Activated T-helper 17 cell treated with anti-CD3 and anti-CD28 coated beads, Interleukin-2, amount 50 U/mL, for 72 hours (primary cell): ENCODE measurements around the gene TYK2. TPM values are rescaled to one million over a fixed set of nuclear protein-coding genes. Genes with fewer than 3 reads are reported as not detected.
"Not testable (repeated sequence)": the region's sequence is repeated elsewhere in the genome, so short reads cannot be mapped to it uniquely, and the experiment has no call there.

Experiments
- ATAC-seq: fragments of 150-1000 bp; cut with Tn5 transposase; replicated peaks from 2 replicates; pipeline ENCODE4 v1.10.0; 2021; ENCODE audit warnings: mild to moderate bottlenecking, moderate library complexity
- H3K27ac Mint-ChIP-seq: one replicate; pipeline ENCODE4 v1.8.0; 2022; ENCODE audit warnings: mixed read lengths
- H3K27me3 Mint-ChIP-seq: one replicate; pipeline ENCODE4 v1.8.0; 2022; ENCODE audit warnings: mixed read lengths
- H3K36me3 Mint-ChIP-seq: one replicate; pipeline ENCODE4 v1.8.0; 2022; ENCODE audit warnings: low read depth, mild to moderate bottlenecking, mixed read lengths
- H3K4me1 Mint-ChIP-seq: one replicate; pipeline ENCODE4 v1.8.0; 2022; ENCODE audit warnings: mixed read lengths
- H3K4me3 Mint-ChIP-seq: one replicate; pipeline ENCODE4 v1.8.0; 2022; ENCODE audit warnings: mild to moderate bottlenecking, mixed read lengths
- H3K9me3 Mint-ChIP-seq: one replicate; pipeline ENCODE4 v1.8.0; 2022; ENCODE audit warnings: mixed read lengths
- total RNA-seq, 2 donors: library from RNA; stranded (reverse); gene quantifications; one replicate each; pipeline ENCODE4 v1.2.3, GENCODE V29; 2022

The TYK2 gene
- total RNA-seq, 2 donors from 2014 or later: 221 to 245 TPM

DNA sequence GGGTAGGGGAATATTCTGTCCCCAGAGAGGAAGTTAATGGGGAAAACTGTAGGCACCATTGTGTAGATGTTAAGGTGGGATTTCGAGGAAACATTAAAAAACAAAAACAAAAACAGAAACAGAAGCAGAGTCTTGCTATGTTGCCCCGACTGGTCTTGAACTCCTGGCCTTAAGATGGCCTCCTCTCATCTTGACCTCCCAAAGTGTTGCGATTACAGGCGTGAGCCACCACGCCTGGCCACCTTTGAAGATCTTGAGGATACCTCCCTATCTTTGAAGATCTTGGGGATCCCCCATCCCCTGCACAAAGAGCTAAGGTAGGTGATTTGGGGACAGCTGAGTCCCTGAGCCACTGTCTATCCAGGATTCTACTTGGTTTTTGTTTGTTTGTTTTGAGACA, 40.4 kb downstream of the TYK2 start:
- Mint-ChIP-seq H3K27ac (peak overlapping the region; percentile 84), H3K4me1 (peaks cover 5% of the 10 kb centered on the region), H3K9me3 (no peaks in the 10 kb centered on the region), H3K36me3 (peaks cover 31% of the 10 kb centered on the region), H3K27me3 (no peaks in the 10 kb centered on the region), H3K4me3 (peak overlapping the region; percentile 86)
- ATAC-seq: no peak

DNA sequence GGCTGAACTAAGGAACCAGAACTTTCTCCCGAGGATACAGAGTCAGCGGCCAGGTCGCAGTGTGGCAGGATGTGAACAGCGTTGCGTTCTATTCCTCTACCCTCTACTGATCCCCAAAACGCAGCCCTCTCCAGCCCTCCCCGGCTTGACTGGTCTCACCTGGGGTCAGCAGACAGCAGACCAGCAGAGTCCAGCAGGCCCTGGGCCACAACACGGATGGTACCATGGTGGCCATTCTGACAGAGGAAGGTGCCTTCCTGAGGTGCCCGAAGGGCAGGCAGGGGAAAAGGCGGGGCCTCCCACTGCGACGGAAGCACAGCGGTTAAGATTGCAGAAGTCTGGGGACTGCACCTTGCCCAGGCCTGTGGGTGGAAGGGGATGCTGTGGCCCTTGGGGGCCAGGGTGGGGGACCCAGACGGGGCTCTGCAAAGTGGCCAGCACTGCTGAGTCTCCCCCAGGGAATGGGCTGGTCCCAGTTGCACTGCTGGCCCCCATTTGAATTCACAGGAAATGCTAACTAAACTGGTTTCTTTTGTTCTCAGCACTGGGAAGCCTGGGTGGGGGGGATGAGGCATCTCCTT, 40.9 kb downstream of the TYK2 start, which contains the start of gene ICAM3:
Gene ICAM3 (minus strand): TSS at position 245 of the 581 bp plus-strand sequence. CDS start 10 bp downstream, at position 235.
- Mint-ChIP-seq H3K4me3 (peak within 1 kb of the TSS; percentile 86), H3K27ac (peak within 1 kb of the TSS; percentile 84), H3K4me1 (peaks cover 5% of the 10 kb centered on the region), H3K36me3 (peaks cover 36% of the 10 kb centered on the region), H3K9me3 (no peaks in the 10 kb centered on the region), H3K27me3 (no peaks in the 10 kb centered on the region)
- ATAC-seq: peak; percentile 97

- peak; percentile 67 for ATAC-seq
- Mint-ChIP-seq H3K9me3 (no peaks in the 10 kb centered on the region), H3K4me1 (peaks cover 5% of the 10 kb centered on the region), H3K27ac (peak overlapping the region; percentile 84), H3K36me3 (peaks cover 42% of the 10 kb centered on the region), H3K27me3 (no peaks in the 10 kb centered on the region), H3K4me3 (peak overlapping the region; percentile 86)
Observed at GRCh38 chr19:10338940-10339339, 41.4 kb downstream of the TYK2 start.

- not testable (repeated sequence) for H3K9me3 Mint-ChIP-seq, ATAC-seq, H3K27me3 Mint-ChIP-seq, H3K27ac Mint-ChIP-seq, H3K4me1 Mint-ChIP-seq
- Mint-ChIP-seq H3K4me3 (peak overlapping the region; percentile 28), H3K36me3 (peaks cover 64% of the 10 kb centered on the region)
Observed at GRCh38 chr19:10336725-10337124, 43.6 kb downstream of the TYK2 start.

- Mint-ChIP-seq H3K27me3 (no peaks in the 10 kb centered on the region), H3K4me1 (peaks cover 9% of the 10 kb centered on the region), H3K27ac (no peak overlapping the region), H3K9me3 (no peaks in the 10 kb centered on the region), H3K4me3 (peak overlapping the region; percentile 94), H3K36me3 (peaks cover 71% of the 10 kb centered on the region)
- no peak for ATAC-seq
Observed at GRCh38 chr19:10335352-10335985, 44.9 kb downstream of the TYK2 start.

DNA sequence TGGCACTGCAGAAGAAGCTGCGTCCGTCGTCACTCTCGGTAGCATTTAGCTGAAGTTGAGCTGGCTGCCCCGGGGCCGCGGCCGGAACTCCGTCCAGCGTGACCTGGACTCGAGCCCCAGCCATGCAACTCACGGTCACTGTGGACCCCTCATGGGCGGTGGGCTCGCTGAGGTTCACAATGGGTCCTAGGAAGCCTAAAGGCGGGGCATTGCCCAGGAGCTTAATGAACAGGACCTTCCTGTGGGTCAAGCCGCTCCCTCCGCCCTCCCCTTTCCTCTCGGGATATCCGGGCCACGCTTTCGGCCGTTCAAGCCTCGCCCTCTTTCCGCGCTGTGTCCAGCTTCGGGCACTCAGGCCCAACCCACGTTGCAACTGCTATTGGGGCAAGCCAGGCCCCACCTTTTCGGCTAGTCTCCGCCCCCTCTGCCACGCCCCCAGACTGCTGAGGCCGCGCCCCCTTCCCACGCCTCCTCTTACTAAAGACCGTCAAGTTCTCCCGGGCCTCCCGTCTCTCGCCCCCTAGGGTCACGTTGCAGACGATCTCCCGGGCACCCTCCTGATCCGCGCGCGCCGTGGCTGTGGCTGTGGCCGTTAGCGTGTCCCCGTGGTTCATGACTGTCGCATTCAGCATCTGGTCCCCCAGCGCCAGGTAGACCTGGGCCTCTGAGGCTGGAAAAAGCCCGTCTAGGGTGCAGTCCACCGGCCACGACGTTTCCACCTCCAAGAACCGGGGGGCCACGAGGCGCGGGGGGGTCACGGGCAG, 45.6 kb downstream of the TYK2 start:
- peaks cover 78% of the 10 kb centered on the region for H3K36me3 Mint-ChIP-seq
- H3K27me3 Mint-ChIP-seq: no peaks in the 10 kb centered on the region
- no peak for ATAC-seq
- H3K9me3 Mint-ChIP-seq: no peaks in the 10 kb centered on the region
- H3K4me1 Mint-ChIP-seq: peaks cover 9% of the 10 kb centered on the region
- H3K4me3 Mint-ChIP-seq: peak overlapping the region; percentile 94
- H3K27ac Mint-ChIP-seq: no peak overlapping the region

DNA sequence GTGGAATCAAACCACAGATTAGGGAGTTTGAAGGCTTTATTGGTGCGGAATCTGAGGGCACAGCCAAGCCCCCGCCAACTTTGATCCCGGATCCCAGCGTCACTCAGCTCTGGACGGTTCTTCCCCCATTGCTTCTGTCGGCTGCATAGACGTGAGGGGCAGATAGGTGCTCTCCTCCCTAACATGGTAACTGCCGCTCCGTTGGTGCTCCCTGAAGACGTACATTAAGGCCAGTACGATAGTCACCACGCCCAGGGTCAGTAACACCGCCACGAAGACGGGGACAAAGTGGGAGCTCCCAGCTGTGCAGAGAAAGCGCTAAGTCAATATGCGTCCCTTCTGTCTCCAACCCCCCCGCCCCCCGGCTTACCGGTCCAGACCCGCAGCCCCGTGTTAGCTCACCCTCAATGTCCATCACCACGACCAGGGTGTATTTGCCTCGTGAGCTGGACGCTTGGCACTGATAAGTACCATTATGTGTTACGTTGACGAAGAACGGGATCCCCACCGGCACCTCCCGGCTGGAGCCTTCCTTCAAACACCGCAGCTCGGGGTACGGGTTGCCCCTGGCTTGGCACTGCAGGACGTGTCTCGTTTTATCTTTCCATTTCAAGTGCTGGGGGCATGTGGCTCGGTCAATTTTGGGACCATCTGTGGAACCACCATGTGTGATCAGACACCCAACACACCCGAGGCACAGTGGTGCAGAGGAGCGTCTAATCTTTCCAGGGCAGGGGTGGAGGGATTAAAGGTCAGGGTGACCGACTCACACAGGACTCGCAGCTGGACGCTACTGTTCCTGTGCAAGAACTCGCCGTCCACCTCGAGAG, 46.4 kb downstream of the TYK2 start:
- Mint-ChIP-seq H3K36me3 (peaks cover 86% of the 10 kb centered on the region), H3K9me3 (no peaks in the 10 kb centered on the region), H3K27me3 (no peaks in the 10 kb centered on the region), H3K4me3 (peak overlapping the region; percentile 94), H3K27ac (peak overlapping the region; percentile 94), H3K4me1 (peaks cover 9% of the 10 kb centered on the region)
- peak; percentile 9 for ATAC-seq

DNA sequence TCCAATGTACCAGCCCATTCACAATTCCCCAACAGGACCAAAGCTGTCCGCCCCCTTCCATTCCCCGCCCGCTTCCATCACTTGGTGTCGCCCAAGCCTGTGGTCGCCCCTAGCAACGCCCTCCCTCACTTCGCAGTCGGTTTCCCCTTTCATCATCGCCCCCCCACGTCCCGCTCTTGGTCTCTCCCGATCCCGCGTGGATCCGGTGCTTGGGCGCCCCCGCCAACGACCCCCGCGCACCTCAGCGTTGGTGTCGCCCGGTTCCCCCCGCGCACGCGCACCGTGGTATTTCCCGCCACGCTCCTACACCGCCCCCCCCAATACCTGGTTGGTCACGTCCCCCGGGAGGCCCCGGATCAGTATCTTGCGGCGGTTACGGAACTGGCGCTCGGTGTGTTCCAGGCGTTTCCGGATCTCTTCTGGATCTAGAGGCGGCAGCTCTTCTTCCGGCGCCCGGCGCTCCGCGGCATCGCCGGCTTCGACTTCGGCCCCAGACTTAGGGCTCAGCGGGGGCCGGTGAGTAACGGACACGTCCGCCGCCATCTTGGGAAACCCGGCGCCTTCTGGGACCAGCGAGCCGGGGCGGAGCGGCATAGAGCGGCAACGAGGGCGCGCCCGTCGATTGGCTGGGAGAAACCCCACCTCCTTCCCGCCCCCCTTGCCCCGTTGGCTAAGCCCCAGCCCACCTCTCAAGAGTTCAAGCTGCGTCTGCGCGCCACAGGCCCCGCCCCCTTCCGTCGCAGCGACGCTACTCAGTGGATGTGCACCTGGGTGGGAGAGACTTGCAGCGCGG, 47.2 kb downstream of the TYK2 start, which contains the start of gene RAVER1:
Gene RAVER1 (minus strand): TSS at position 565 of the 793 bp plus-strand sequence. CDS start 22 bp downstream, at position 543.
- peak; percentile 96 for ATAC-seq
- Mint-ChIP-seq H3K4me3 (peak within 1 kb of the TSS; percentile 94), H3K36me3 (peaks cover 86% of the 10 kb centered on the region), H3K9me3 (no peaks in the 10 kb centered on the region), H3K27me3 (no peaks in the 10 kb centered on the region), H3K4me1 (peaks cover 4% of the 10 kb centered on the region), H3K27ac (peak within 1 kb of the TSS; percentile 94)

DNA sequence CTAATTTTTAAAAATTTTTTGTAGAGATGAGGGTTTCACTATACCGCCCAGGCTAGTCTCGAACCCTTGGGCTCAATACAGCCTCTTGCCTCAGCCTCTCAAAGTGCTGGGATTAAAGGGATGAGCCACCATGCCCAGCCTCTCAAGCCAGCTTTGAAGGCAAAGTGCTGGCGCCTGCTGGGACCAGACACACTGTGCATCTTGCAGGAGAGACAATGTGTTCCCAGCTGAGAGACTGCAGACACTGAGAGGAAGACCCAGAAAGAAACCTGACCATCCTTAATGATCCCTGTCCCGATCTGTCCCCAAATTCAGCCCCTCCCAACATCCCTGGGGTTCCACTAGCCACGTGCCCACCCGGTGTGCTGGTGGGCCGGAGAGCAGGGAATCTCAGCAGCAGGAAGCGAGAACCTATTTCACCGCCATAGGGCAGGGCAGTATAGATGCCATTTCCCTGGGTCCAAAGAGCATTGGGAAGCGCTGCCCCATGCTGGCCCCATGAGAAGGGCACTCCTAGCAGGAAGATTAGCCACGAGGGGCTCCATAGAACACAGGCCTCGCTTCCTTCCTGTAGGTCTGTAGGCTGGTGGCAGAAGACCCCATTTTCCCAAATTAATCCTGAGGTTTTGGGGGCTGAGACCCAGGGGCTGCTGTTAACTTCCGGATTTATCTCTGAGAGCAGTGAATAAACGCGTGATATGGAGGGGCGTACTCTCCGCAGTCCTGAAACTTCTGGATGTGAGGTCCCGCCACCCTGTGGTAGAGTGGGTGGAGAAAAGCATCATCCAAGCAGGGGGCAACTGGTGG, 48.0 kb downstream of the TYK2 start:
- H3K4me1 Mint-ChIP-seq: peaks cover 4% of the 10 kb centered on the region
- H3K36me3 Mint-ChIP-seq: peaks cover 94% of the 10 kb centered on the region
- peak overlapping the region; percentile 94 for H3K4me3 Mint-ChIP-seq
- peak overlapping the region; percentile 94 for H3K27ac Mint-ChIP-seq
- no peaks in the 10 kb centered on the region for H3K27me3 Mint-ChIP-seq
- no peak for ATAC-seq
- H3K9me3 Mint-ChIP-seq: no peaks in the 10 kb centered on the region

GRCh38 chr19:10329555-10329954, 50.8 kb downstream of the TYK2 start:
- no peak for ATAC-seq
- H3K27me3 Mint-ChIP-seq: no peaks in the 10 kb centered on the region
- peak overlapping the region; percentile 11 for H3K4me3 Mint-ChIP-seq
- no peaks in the 10 kb centered on the region for H3K9me3 Mint-ChIP-seq
- H3K36me3 Mint-ChIP-seq: peaks cover 95% of the 10 kb centered on the region
- H3K4me1 Mint-ChIP-seq: peaks cover 4% of the 10 kb centered on the region
- H3K27ac Mint-ChIP-seq: no peak overlapping the region

DNA sequence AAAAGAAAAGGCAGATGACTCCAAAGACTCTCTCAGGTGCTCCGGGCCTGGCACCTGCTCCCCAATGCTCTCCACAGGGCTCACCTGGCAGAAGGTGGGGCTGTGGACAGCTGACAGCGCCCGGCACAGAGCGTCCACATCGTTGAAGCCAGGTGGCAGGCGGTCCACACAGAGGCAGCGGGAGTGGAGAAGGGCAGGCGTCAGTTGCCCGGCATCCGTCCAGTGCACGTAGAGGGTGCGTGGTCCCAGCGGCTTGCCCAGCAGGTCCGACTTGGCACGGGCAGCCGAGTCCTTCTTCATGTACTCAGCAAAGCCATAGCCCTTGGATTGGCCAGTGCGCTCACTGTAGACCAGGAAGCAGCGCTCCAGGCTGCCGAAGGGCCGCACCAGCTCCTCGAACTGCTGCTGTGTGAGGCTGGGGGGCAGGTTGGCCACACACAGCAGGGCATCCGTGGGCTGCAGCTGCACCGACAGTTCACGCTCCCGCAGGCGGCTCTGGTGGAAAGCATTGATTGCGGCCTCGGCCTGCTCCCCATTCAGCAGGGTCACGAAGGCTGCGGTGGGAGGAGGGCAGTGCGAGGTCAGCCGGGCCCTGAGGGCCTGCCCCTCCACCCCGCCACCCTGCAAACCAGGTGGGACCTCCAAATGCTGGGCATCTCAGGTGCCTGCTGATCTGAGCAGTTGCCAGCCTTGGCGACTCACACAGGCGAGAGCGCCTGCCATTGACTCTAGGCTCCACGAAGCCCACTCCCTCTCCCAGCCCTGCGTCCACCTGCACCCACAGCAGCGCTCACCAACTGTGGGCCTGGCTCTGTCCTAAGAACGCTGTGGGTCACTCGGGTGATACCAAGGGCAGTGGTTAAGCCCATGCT, 51.6 kb downstream of the TYK2 start:
- H3K27me3 Mint-ChIP-seq: no peaks in the 10 kb centered on the region
- ATAC-seq: no peak
- no peaks in the 10 kb centered on the region for H3K9me3 Mint-ChIP-seq
- H3K27ac Mint-ChIP-seq: no peak overlapping the region
- H3K4me3 Mint-ChIP-seq: no peak overlapping the region
- H3K36me3 Mint-ChIP-seq: peaks cover 95% of the 10 kb centered on the region
- H3K4me1 Mint-ChIP-seq: peaks cover 4% of the 10 kb centered on the region

- no peaks in the 10 kb centered on the region for H3K27me3 Mint-ChIP-seq
- H3K27ac Mint-ChIP-seq: no peak overlapping the region
- no peak for ATAC-seq
- no peak overlapping the region for H3K4me3 Mint-ChIP-seq
- H3K9me3 Mint-ChIP-seq: no peaks in the 10 kb centered on the region
- peaks cover 4% of the 10 kb centered on the region for H3K4me1 Mint-ChIP-seq
- peaks cover 95% of the 10 kb centered on the region for H3K36me3 Mint-ChIP-seq
Observed at GRCh38 chr19:10327793-10328192, 52.6 kb downstream of the TYK2 start.
